Measurements from ENCODE around the gene DST. TPM values are rescaled to one million over a fixed set of nuclear protein-coding genes. Genes with fewer than 3 reads are reported as not detected.

Gene DST
- polyA plus RNA-seq, 4 donors, result 196 to 234 (median 215) TPM

GRCh38 chr6:56450882-56451739 is 191.6 kb downstream of the DST start:
- DNase-seq (ENCODE audit: low read depth in 4 of 4, low spot score in 2 of 4), result no peak

GRCh38 chr6:56450376-56450775 is 192.3 kb downstream of the DST start:
- DNase-seq (ENCODE audit: low read depth in 4 of 4, low spot score in 2 of 4), result no peak

- DNase-seq (ENCODE audit: low read depth in 4 of 4, low spot score in 2 of 4), result no peak
These were observed 194.6 kb downstream of the DST start for GRCh38 chr6:56448046-56448445.

GRCh38 chr6:56445818-56446217 is 196.9 kb downstream of the DST start:
- no peak for DNase-seq (ENCODE audit: low read depth in 4 of 4, low spot score in 2 of 4)

- DNase-seq (ENCODE audit: low read depth in 4 of 4, low spot score in 2 of 4), result no peak
These were observed 197.8 kb downstream of the DST start for GRCh38 chr6:56444855-56445254.

- DNase-seq (ENCODE audit: low read depth in 4 of 4, low spot score in 2 of 4), result no peak
These were observed 202.1 kb downstream of the DST start for GRCh38 chr6:56440551-56440981.

- DNase-seq (ENCODE audit: low read depth in 4 of 4, low spot score in 2 of 4), result no peak
These were observed 205.4 kb downstream of the DST start for GRCh38 chr6:56437171-56437900.

- no peak for DNase-seq (ENCODE audit: low read depth in 4 of 4, low spot score in 2 of 4)
These were observed 206.9 kb downstream of the DST start for GRCh38 chr6:56435754-56436153.

- DNase-seq (ENCODE audit: low read depth in 4 of 4, low spot score in 2 of 4), result no peak
These were observed 207.4 kb downstream of the DST start for GRCh38 chr6:56435326-56435725.

GRCh38 chr6:56434606-56435005 is 208.1 kb downstream of the DST start:
- DNase-seq (ENCODE audit: low read depth in 4 of 4, low spot score in 2 of 4), result no peak

GRCh38 chr6:56433119-56433518 is 209.6 kb downstream of the DST start:
- DNase-seq (ENCODE audit: low read depth in 4 of 4, low spot score in 2 of 4), result no peak

GRCh38 chr6:56432194-56432593 is 210.5 kb downstream of the DST start:
- DNase-seq (ENCODE audit: low read depth in 4 of 4, low spot score in 2 of 4), result no peak

GRCh38 chr6:56430629-56431600 is 211.8 kb downstream of the DST start:
- DNase-seq (ENCODE audit: low read depth in 4 of 4, low spot score in 2 of 4), result no peak

- no peak for DNase-seq (ENCODE audit: low read depth in 4 of 4, low spot score in 2 of 4)
These were observed 218.1 kb downstream of the DST start for GRCh38 chr6:56424542-56425083.

- DNase-seq (ENCODE audit: low read depth in 4 of 4, low spot score in 2 of 4), result no peak
These were observed 218.6 kb downstream of the DST start for GRCh38 chr6:56424064-56424463.

- DNase-seq (ENCODE audit: low read depth in 4 of 4, low spot score in 2 of 4), result no peak
These were observed 222.4 kb downstream of the DST start for GRCh38 chr6:56420296-56420695.

- DNase-seq (ENCODE audit: low read depth in 4 of 4, low spot score in 2 of 4), result no peak
These were observed 223.5 kb downstream of the DST start for GRCh38 chr6:56419191-56419590.

- no peak for DNase-seq (ENCODE audit: low read depth in 4 of 4, low spot score in 2 of 4)
These were observed 224.9 kb downstream of the DST start for GRCh38 chr6:56417823-56418222.

- DNase-seq (ENCODE audit: low read depth in 4 of 4, low spot score in 2 of 4), result no peak
These were observed 226.4 kb downstream of the DST start for GRCh38 chr6:56416247-56416646.

GRCh38 chr6:56408976-56409375 is 233.7 kb downstream of the DST start:
- no peak for DNase-seq (ENCODE audit: low read depth in 4 of 4, low spot score in 2 of 4)
